LNCAP (cell line): ENCODE results near the gene SSH2.
A peak's percentile ranks its signal among the peaks of the same experiment; 100 is the strongest.

Experiments
- CTCF ChIP-seq: fragments of 450-650 bp; IDR thresholded peaks from 2 replicates; pipeline ENCODE4 v1.5.1; 2017; ENCODE audit warnings: mild to moderate bottlenecking

Gene SSH2

GRCh38 chr17:29820425-29820824 is 109.6 kb downstream of the SSH2 start:
- TF ChIP-seq CTCF, result no peak

GRCh38 chr17:29807520-29808361 is 122.3 kb downstream of the SSH2 start:
- TF ChIP-seq CTCF, result peak; percentile 75; the same call in 1 of the 2 replicates

- no peak for TF ChIP-seq CTCF
Observed at GRCh38 chr17:29802246-29802645, 127.8 kb downstream of the SSH2 start.

- TF ChIP-seq CTCF, result no peak
Observed at GRCh38 chr17:29800457-29800856, 129.6 kb downstream of the SSH2 start.

- no peak for TF ChIP-seq CTCF
Observed at GRCh38 chr17:29796652-29797051, 133.4 kb downstream of the SSH2 start.

- TF ChIP-seq CTCF, result no peak
Observed at GRCh38 chr17:29793501-29793900, 136.5 kb downstream of the SSH2 start.

GRCh38 chr17:29791336-29792080 is 138.5 kb downstream of the SSH2 start:
- no peak for TF ChIP-seq CTCF
